CD14-positive monocyte (primary cell): ENCODE data around the gene HIVEP3. TPM values are rescaled to one million over a fixed set of nuclear protein-coding genes. Genes with fewer than 3 reads are reported as not detected.

Source experiments
- DNase-seq, 3 donors: peaks; one replicate each; pipeline ENCODE4 v3.0.0-alpha.2; 2011 to 2022
- H2AFZ ChIP-seq: 2 replicates; pipeline ENCODE4 v1.6.0; 2012; ENCODE audit warnings: mild to moderate bottlenecking, low read depth, low read length, inconsistent platforms; ENCODE audit not compliant: insufficient read depth, poor library complexity, severe bottlenecking
- H3K27ac ChIP-seq, 2 donors: 1 replicate in 1 of 2; 2 replicates in 1 of 2; pipeline ENCODE4 v1.5.1; 2012 to 2013; ENCODE audit warnings: low read length in 2 of 2, control low read depth in 1 of 2, inconsistent platforms in 1 of 2, low read depth in 1 of 2, mild to moderate bottlenecking in 1 of 2
- H3K27me3 ChIP-seq, 2 donors: one replicate each; pipeline versions ENCODE4 v1.6.0 to v1.6.1; 2011 to 2013; ENCODE audit warnings: low read length in 2 of 2; ENCODE audit not compliant: control insufficient read depth in 2 of 2, insufficient read depth in 2 of 2
- H3K36me3 ChIP-seq, 2 donors: replicated peaks in 1 of 2; 1 replicate in 1 of 2; 2 replicates in 1 of 2; pipeline versions ENCODE4 v1.5.1 to v1.6.1; 2012 to 2013; ENCODE audit warnings: low read length in 2 of 2, control low read depth in 1 of 2, inconsistent platforms in 1 of 2, mild to moderate bottlenecking in 1 of 2; ENCODE audit not compliant: insufficient read depth in 2 of 2, control insufficient read depth in 1 of 2
- H3K4me1 ChIP-seq, 2 donors: 1 replicate in 1 of 2; 2 replicates in 1 of 2; pipeline versions ENCODE4 v1.5.1 to v1.6.1; 2012 to 2013; ENCODE audit warnings: low read length in 2 of 2, control low read depth in 1 of 2, inconsistent platforms in 1 of 2, mild to moderate bottlenecking in 1 of 2, moderate library complexity in 1 of 2; ENCODE audit not compliant: insufficient read depth in 2 of 2, control insufficient read depth in 1 of 2
- H3K4me2 ChIP-seq: replicated peaks from 2 replicates; pipeline ENCODE3; 2012; ENCODE audit warnings: low read length, moderate library complexity, mild to moderate bottlenecking; ENCODE audit not compliant: poor library complexity, severe bottlenecking; ENCODE audit errors: extremely low read depth
- H3K4me3 ChIP-seq, 3 experiments: fragments of 200-600 bp in 1 of 3; sonication (generic) in 1 of 3; replicated peaks in 1 of 3; 1 replicate in 2 of 3; 2 replicates in 1 of 3; pipeline ENCODE4 v1.5.1; 2011 to 2013; ENCODE audit warnings: low read length in 3 of 3, mild to moderate bottlenecking in 3 of 3, control low read depth in 2 of 3, low read depth in 2 of 3, inconsistent platforms in 1 of 3, moderate library complexity in 1 of 3
- H3K79me2 ChIP-seq: 2 replicates; pipeline ENCODE4 v1.6.0; 2012; ENCODE audit warnings: mild to moderate bottlenecking, control low read depth, inconsistent platforms, low read length, moderate library complexity; ENCODE audit not compliant: insufficient read depth
- H3K9ac ChIP-seq: 2 replicates; pipeline ENCODE4 v1.6.0; 2017; ENCODE audit warnings: low read length, mild to moderate bottlenecking; ENCODE audit not compliant: insufficient read depth, poor library complexity, severe bottlenecking
- H3K9me3 ChIP-seq, 2 donors: replicated peaks in 1 of 2; 1 replicate in 1 of 2; 2 replicates in 1 of 2; pipeline versions ENCODE4 v1.5.1 to v1.6.1; 2012 to 2013; ENCODE audit warnings: low read length in 2 of 2, control low read depth in 1 of 2; ENCODE audit not compliant: control insufficient read depth in 1 of 2, insufficient read depth in 1 of 2
- H4K20me1 ChIP-seq: 2 replicates; pipeline ENCODE4 v1.6.0; 2012; ENCODE audit warnings: mild to moderate bottlenecking, low read length, control low read depth, moderate library complexity; ENCODE audit not compliant: insufficient read depth
- H3K27ac Mint-ChIP-seq, 7 donors: one replicate each; pipeline ENCODE4 v1.8.0; 2020; ENCODE audit warnings: mild to moderate bottlenecking in 7 of 7, mixed read lengths in 7 of 7, moderate library complexity in 6 of 7, inconsistent platforms in 2 of 7
- H3K27me3 Mint-ChIP-seq, 3 donors: one replicate each; pipeline ENCODE4 v1.8.0; 2021 to 2022; ENCODE audit warnings: low read depth in 3 of 3, mild to moderate bottlenecking in 3 of 3, mixed read lengths in 3 of 3, moderate library complexity in 3 of 3, inconsistent platforms in 1 of 3
- H3K36me3 Mint-ChIP-seq, 2 donors: one replicate each; pipeline ENCODE4 v1.8.0; 2020; ENCODE audit warnings: mixed read lengths in 2 of 2, inconsistent platforms in 1 of 2, mild to moderate bottlenecking in 1 of 2
- H3K4me1 Mint-ChIP-seq: one replicate; pipeline ENCODE4 v1.8.0; 2020; ENCODE audit warnings: mild to moderate bottlenecking, mixed read lengths
- H3K4me3 Mint-ChIP-seq, 2 donors: one replicate each; pipeline ENCODE4 v1.8.0; 2020; ENCODE audit warnings: mild to moderate bottlenecking in 2 of 2, mixed read lengths in 2 of 2, moderate library complexity in 1 of 2
- H3K9me3 Mint-ChIP-seq, 7 donors: one replicate each; pipeline ENCODE4 v1.8.0; 2020 to 2022; ENCODE audit warnings: mixed read lengths in 7 of 7, mild to moderate bottlenecking in 6 of 7, moderate library complexity in 6 of 7, inconsistent platforms in 2 of 7
- WGBS: methylation state at CpG from one replicate; pipeline ENCODE4 v1.1.5; 2013; ENCODE audit warnings: missing lambda C conversion rate; ENCODE audit not compliant: insufficient coverage; 5-methylcytosine and 5-hydroxymethylcytosine counted together
- intact Hi-C, 2 donors: fragments of 100-400 bp; cut with micrococcal nuclease; formaldehyde crosslinking; loops; one replicate each; pipeline versions ENCODE4 v1.15.0 to v1.15.1; 2023
- polyA plus RNA-seq, 3 donors: library from polyadenylated mRNA; depleted of rRNA in 1 of 3; unstranded in 2 of 3; stranded (reverse) in 1 of 3; fragments of 300-500 nt in 2 of 3; fragments of >200 nt in 1 of 3; fragmentation: Illumina TruSeq in 2 of 3; gene quantifications; 1 replicate in 2 of 3; 2 replicates in 1 of 3; pipeline ENCODE4 v1.2.3, GENCODE V29; 2012 to 2021
- TF ChIP-seq, protein P1 (sequence below): fragments of 200-600 bp; IDR thresholded peaks from one replicate; pipeline ENCODE4 v1.8.0; 2022; ENCODE audit warnings: antibody characterized with exemption, mild to moderate bottlenecking

HIVEP3 gene
- polyA plus RNA-seq, 3 donors = 1.2 to 3.7 (median 1.8) TPM

GRCh38 chr1:41497461-41498030, 421.2 kb downstream of the HIVEP3 start:
- Mint-ChIP-seq H3K36me3 (no peaks in the 10 kb centered on the region), H3K4me1 (peaks cover 12% of the 10 kb centered on the region), H3K27me3 (peaks cover 13 to 28% (median 17%) of the 10 kb centered on the region in 3 donors), H3K4me3 (peak overlapping the region in 1 of 2 donors; percentile 74), H3K9me3 (no peaks in the 10 kb centered on the region), H3K27ac (peak overlapping the region in 1 of 7 donors; percentile 50)
- H3K4me3 ChIP-seq = no peak overlapping the region
- no peaks in the 10 kb centered on the region for H3K36me3 ChIP-seq
- TF ChIP-seq, protein P1, sequence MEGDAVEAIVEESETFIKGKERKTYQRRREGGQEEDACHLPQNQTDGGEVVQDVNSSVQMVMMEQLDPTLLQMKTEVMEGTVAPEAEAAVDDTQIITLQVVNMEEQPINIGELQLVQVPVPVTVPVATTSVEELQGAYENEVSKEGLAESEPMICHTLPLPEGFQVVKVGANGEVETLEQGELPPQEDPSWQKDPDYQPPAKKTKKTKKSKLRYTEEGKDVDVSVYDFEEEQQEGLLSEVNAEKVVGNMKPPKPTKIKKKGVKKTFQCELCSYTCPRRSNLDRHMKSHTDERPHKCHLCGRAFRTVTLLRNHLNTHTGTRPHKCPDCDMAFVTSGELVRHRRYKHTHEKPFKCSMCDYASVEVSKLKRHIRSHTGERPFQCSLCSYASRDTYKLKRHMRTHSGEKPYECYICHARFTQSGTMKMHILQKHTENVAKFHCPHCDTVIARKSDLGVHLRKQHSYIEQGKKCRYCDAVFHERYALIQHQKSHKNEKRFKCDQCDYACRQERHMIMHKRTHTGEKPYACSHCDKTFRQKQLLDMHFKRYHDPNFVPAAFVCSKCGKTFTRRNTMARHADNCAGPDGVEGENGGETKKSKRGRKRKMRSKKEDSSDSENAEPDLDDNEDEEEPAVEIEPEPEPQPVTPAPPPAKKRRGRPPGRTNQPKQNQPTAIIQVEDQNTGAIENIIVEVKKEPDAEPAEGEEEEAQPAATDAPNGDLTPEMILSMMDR = no peak
- no peak overlapping the region for H3K9ac ChIP-seq
- DNase-seq = no peak
- H3K4me2 ChIP-seq = no peak overlapping the region
- H4K20me1 ChIP-seq = no peaks in the 10 kb centered on the region
- no peaks in the 10 kb centered on the region for H3K9me3 ChIP-seq
- 100% methylated on average over 1 of the region's 7 CpGs for WGBS
- H3K27me3 ChIP-seq = peaks cover 0 to 15% of the 10 kb centered on the region in 2 donors
- H2AFZ ChIP-seq = no peak overlapping the region
- H3K79me2 ChIP-seq = no peaks in the 10 kb centered on the region
- H3K27ac ChIP-seq = no peak overlapping the region
- intact Hi-C loops = no loop called here
- H3K4me1 ChIP-seq = peaks cover 9 to 19% of the 10 kb centered on the region in 2 donors

DNA sequence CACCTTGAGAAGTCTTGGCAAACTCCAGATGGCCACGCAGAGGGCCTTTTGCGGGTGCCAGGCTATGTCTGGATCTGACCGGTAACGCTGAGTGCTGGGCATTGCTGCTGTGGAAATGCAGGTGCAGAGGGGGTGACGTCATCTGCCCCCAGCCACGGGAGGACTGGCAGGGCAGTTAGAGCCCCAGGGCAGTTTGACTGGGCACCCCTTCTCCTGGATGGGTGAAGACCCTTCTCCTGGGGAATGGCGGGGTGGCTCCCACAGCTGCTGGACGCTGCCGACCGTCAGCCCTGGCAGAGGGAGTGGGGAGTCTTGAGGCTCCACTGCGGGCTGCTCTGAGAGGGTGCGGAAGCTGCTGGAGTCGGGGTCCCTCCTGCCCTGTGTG, 421.7 kb downstream of the HIVEP3 start:
- Histone ChIP-seq H3K4me2 (peak overlapping the region; percentile 81), H3K9ac (peak overlapping the region; percentile 57), H3K9me3 (no peaks in the 10 kb centered on the region), H2AFZ (peak overlapping the region; percentile 65), H3K27ac (no peak overlapping the region), H3K79me2 (no peaks in the 10 kb centered on the region), H3K36me3 (no peaks in the 10 kb centered on the region), H3K4me3 (peak overlapping the region in 1 of 3 experiments; percentile 71), H4K20me1 (no peaks in the 10 kb centered on the region), H3K4me1 (peaks cover 9 to 19% of the 10 kb centered on the region in 2 donors), H3K27me3 (peaks cover 0 to 15% of the 10 kb centered on the region in 2 donors)
- TF ChIP-seq, protein P1 = no peak
- intact Hi-C loops = no loop called here
- Mint-ChIP-seq H3K36me3 (no peaks in the 10 kb centered on the region), H3K4me3 (peak overlapping the region in 1 of 2 donors; percentile 74), H3K27ac (peak overlapping the region in 1 of 7 donors; percentile 50), H3K9me3 (no peaks in the 10 kb centered on the region), H3K4me1 (peaks cover 12% of the 10 kb centered on the region), H3K27me3 (peaks cover 13 to 28% (median 19%) of the 10 kb centered on the region in 3 donors)
- WGBS = 87% methylated on average over 9 of the region's 13 CpGs
- no peak for DNase-seq
